HG02763 (cell line): ENCODE data around the gene MLST8.

Experiments
- ATAC-seq: cut with Tn5 transposase; IDR thresholded peaks from one replicate; pipeline ENCODE4 v1.9.1; 2021; ENCODE audit warnings: mild to moderate bottlenecking, moderate library complexity; ENCODE audit not compliant: unreplicated experiment

MLST8 gene

GRCh38 chr16:2205104-2205966 is at the start of gene MLST8:
Gene MLST8, plus strand, starts transcription at chr16:2205454. Its CDS starts 632 bp downstream, at chr16:2206086.
- ATAC-seq = peak; percentile 82

- ATAC-seq = no peak
These were observed 49.0 kb upstream of the MLST8 start for GRCh38 chr16:2155977-2156848.

GRCh38 chr16:2156849-2157224 is 48.4 kb upstream of the MLST8 start:
- ATAC-seq = no peak

GRCh38 chr16:2157480-2158261 is 47.6 kb upstream of the MLST8 start:
- no peak for ATAC-seq

- ATAC-seq = no peak
These were observed 47.0 kb upstream of the MLST8 start for GRCh38 chr16:2158262-2158638.

- ATAC-seq = no peak
These were observed 45.9 kb upstream of the MLST8 start for GRCh38 chr16:2159175-2159838.

GRCh38 chr16:2160915-2161551 is 44.2 kb upstream of the MLST8 start:
- no peak for ATAC-seq

GRCh38 chr16:2161911-2162310 is 43.3 kb upstream of the MLST8 start:
- no peak for ATAC-seq

- ATAC-seq = no peak
These were observed 42.6 kb upstream of the MLST8 start for GRCh38 chr16:2162676-2163118.

GRCh38 chr16:2163211-2163881 is 41.9 kb upstream of the MLST8 start:
- no peak for ATAC-seq

GRCh38 chr16:2165861-2166260 is 39.4 kb upstream of the MLST8 start:
- ATAC-seq = no peak

GRCh38 chr16:2166263-2167067 is 38.8 kb upstream of the MLST8 start:
- no peak for ATAC-seq

- no peak for ATAC-seq
These were observed 38.1 kb upstream of the MLST8 start for GRCh38 chr16:2167068-2167638.

GRCh38 chr16:2170080-2170479 is 35.2 kb upstream of the MLST8 start:
- ATAC-seq = no peak

- no peak for ATAC-seq
These were observed 34.4 kb upstream of the MLST8 start for GRCh38 chr16:2170587-2171435.

- no peak for ATAC-seq
These were observed 33.6 kb upstream of the MLST8 start for GRCh38 chr16:2171601-2172178.

GRCh38 chr16:2172688-2173335 is 32.4 kb upstream of the MLST8 start:
- no peak for ATAC-seq
